Osteoblast (primary cell): ENCODE results near the gene MSX1. TPM values are rescaled to one million over a fixed set of nuclear protein-coding genes. Genes with fewer than 3 reads are reported as not detected.

Source experiments
- DNase-seq: peaks from one replicate; pipeline ENCODE4 v3.0.0; 2011; ENCODE audit warnings: low spot score, mixed read lengths; ENCODE audit not compliant: insufficient read length; ENCODE audit errors: missing footprints
- H2AFZ ChIP-seq: 2 replicates; pipeline ENCODE4 v1.6.0; 2011; ENCODE audit warnings: mild to moderate bottlenecking, low read length
- H3K27ac ChIP-seq: 2 replicates; pipeline ENCODE4 v1.5.1; 2011; ENCODE audit warnings: mild to moderate bottlenecking, low read depth, low read length, moderate library complexity
- H3K27me3 ChIP-seq: 2 replicates; pipeline ENCODE4 v1.6.0; 2012; ENCODE audit warnings: mild to moderate bottlenecking, control low read depth, inconsistent platforms, low read length, moderate library complexity; ENCODE audit not compliant: insufficient read depth
- H3K36me3 ChIP-seq: 2 replicates; pipeline ENCODE4 v1.5.1; 2011; ENCODE audit warnings: mild to moderate bottlenecking, low read length, control low read depth, moderate library complexity; ENCODE audit not compliant: insufficient read depth
- H3K4me1 ChIP-seq: 2 replicates; pipeline ENCODE4 v1.5.1; 2011; ENCODE audit warnings: mild to moderate bottlenecking, low read length, control low read depth, moderate library complexity; ENCODE audit not compliant: insufficient read depth
- H3K4me2 ChIP-seq: 2 replicates; pipeline ENCODE4 v1.6.0; 2011; ENCODE audit warnings: mild to moderate bottlenecking, low read length; ENCODE audit not compliant: insufficient read depth
- H3K4me3 ChIP-seq: fragments of 200-600 bp; sonication (generic); 3 replicates; pipeline ENCODE4 v1.5.1; 2012; ENCODE audit warnings: mild to moderate bottlenecking, low read length, inconsistent platforms; ENCODE audit not compliant: insufficient read depth
- H3K79me2 ChIP-seq: 2 replicates; pipeline ENCODE4 v1.6.0; 2012; ENCODE audit warnings: mild to moderate bottlenecking, low read length, control low read depth, inconsistent platforms; ENCODE audit not compliant: insufficient read depth
- H3K9me3 ChIP-seq: 2 replicates; pipeline ENCODE4 v1.5.1; 2011; ENCODE audit warnings: low read depth, low read length, control low read depth
- H4K20me1 ChIP-seq: 2 replicates; pipeline ENCODE4 v1.6.0; 2012; ENCODE audit warnings: mild to moderate bottlenecking, low read length, control low read depth; ENCODE audit not compliant: insufficient read depth
- total RNA-seq: library from RNA; depleted of rRNA; stranded (reverse); fragments of >200 nt; gene quantifications from 2 replicates; pipeline ENCODE4 v1.2.3, GENCODE V29; 2012
- TF ChIP-seq, protein P1 (sequence below): IDR thresholded peaks from 2 replicates; pipeline ENCODE4 v1.5.1; 2011; ENCODE audit warnings: mild to moderate bottlenecking, low read depth, low read length, moderate library complexity; ENCODE audit errors: extremely low read depth

MSX1 gene
- total RNA-seq, 1 donor: 2.9 TPM

DNA sequence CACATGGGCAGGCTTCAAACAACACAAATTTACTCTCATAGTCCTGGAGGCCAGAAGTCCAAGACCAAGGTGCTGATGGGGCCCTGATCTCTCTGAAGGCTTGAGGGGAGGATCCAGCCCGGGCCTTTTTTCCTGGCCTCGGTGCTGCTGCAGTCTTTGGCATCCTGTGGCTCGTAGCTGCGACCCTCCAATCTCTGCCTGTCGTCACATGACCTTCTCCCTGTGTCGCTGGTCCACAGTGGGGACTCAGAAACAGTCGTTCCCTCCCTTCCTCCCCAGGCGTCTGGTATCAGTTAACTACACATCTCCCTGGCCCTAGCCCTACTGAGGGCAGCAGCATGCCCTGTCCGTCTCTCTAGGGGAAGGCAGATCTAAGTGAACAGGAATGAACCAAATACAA is 19.1 kb upstream of the MSX1 start:
- Histone ChIP-seq H3K36me3 (no peaks in the 10 kb centered on the region), H3K27me3 (no peaks in the 10 kb centered on the region), H3K79me2 (no peaks in the 10 kb centered on the region), H3K4me2 (no peak overlapping the region), H3K4me1 (no peaks in the 10 kb centered on the region), H2AFZ (no peak overlapping the region), H3K9me3 (no peaks in the 10 kb centered on the region), H3K4me3 (no peak overlapping the region), H4K20me1 (no peaks in the 10 kb centered on the region), H3K27ac (no peak overlapping the region)
- no peak for DNase-seq
- TF ChIP-seq, protein P1, sequence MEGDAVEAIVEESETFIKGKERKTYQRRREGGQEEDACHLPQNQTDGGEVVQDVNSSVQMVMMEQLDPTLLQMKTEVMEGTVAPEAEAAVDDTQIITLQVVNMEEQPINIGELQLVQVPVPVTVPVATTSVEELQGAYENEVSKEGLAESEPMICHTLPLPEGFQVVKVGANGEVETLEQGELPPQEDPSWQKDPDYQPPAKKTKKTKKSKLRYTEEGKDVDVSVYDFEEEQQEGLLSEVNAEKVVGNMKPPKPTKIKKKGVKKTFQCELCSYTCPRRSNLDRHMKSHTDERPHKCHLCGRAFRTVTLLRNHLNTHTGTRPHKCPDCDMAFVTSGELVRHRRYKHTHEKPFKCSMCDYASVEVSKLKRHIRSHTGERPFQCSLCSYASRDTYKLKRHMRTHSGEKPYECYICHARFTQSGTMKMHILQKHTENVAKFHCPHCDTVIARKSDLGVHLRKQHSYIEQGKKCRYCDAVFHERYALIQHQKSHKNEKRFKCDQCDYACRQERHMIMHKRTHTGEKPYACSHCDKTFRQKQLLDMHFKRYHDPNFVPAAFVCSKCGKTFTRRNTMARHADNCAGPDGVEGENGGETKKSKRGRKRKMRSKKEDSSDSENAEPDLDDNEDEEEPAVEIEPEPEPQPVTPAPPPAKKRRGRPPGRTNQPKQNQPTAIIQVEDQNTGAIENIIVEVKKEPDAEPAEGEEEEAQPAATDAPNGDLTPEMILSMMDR: no peak

DNA sequence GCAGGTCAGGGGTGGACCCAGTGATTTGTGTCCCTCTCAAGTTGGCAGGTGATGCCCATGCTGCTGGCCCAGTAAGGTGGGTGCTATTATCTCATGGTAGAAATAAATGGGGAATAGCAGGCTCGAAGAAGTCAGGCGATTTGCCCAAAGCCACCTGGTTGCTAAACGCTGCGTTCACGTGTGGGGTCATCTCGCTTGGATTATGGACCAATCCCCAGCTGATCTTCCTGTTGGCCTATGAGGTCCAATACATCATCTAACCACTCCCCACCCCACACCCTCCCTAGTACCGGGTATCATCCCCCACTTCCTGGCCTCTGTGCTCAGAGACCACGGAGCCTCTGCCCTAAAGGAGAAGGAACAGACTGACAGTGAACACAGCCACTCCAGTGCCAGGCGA is 18.3 kb upstream of the MSX1 start:
- Histone ChIP-seq H3K4me2 (no peak overlapping the region), H4K20me1 (no peaks in the 10 kb centered on the region), H3K27me3 (no peaks in the 10 kb centered on the region), H3K4me3 (no peak overlapping the region), H3K27ac (no peak overlapping the region), H3K36me3 (no peaks in the 10 kb centered on the region), H3K9me3 (no peaks in the 10 kb centered on the region), H3K4me1 (no peaks in the 10 kb centered on the region), H2AFZ (no peak overlapping the region), H3K79me2 (no peaks in the 10 kb centered on the region)
- DNase-seq: no peak
- TF ChIP-seq, protein P1: no peak

DNA sequence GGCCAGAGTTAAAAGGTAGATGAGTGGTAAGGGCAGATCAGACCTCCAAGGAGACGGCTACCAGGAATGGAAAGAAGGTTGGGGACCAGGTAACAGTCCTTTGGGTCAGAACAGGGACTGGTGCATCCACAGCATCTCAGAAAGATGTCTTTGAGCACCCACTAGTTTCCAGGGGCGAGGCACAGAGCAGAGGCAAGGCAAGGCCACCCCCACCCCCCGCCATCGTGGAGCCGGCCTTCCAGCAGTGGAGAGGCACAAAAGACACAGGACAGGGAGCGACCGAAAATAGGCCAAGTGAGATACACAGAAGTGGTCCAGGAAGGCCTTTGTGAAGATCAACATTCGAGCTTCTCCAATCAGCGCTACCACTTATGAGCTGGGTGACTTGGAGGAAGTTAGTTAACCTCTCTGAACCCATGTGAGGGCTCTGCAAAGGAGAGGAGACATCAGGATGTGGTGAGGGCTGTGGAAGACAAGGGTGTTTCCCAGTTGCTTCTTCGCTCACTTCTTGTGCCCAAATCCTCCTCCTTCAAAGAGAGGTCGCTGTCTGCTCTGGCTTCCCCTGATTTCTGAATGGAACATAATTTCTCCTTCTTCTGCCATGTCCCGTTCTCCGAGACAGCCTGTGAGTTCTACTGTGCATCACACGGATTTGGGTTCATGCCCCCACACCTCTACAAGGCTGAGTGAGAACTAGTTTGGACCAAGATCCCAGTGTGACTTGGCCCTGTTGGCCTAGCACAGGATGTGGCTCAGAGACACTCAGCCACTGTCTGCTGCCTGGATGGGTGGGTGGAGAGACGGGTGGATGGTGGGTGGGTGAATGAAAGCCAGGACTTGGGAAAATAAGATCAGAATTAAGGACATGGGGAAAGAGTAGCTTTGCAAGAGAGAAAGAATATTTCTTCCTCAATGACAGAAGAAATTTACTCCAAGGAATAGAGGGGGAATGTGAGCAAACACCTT is 16.7 kb upstream of the MSX1 start:
- Histone ChIP-seq H3K79me2 (no peaks in the 10 kb centered on the region), H3K36me3 (no peaks in the 10 kb centered on the region), H2AFZ (no peak overlapping the region), H3K27me3 (no peaks in the 10 kb centered on the region), H3K4me3 (no peak overlapping the region), H3K9me3 (no peaks in the 10 kb centered on the region), H3K27ac (no peak overlapping the region), H3K4me2 (no peak overlapping the region), H3K4me1 (no peaks in the 10 kb centered on the region), H4K20me1 (no peaks in the 10 kb centered on the region)
- TF ChIP-seq, protein P1: no peak
- peak; percentile 58 for DNase-seq

DNA sequence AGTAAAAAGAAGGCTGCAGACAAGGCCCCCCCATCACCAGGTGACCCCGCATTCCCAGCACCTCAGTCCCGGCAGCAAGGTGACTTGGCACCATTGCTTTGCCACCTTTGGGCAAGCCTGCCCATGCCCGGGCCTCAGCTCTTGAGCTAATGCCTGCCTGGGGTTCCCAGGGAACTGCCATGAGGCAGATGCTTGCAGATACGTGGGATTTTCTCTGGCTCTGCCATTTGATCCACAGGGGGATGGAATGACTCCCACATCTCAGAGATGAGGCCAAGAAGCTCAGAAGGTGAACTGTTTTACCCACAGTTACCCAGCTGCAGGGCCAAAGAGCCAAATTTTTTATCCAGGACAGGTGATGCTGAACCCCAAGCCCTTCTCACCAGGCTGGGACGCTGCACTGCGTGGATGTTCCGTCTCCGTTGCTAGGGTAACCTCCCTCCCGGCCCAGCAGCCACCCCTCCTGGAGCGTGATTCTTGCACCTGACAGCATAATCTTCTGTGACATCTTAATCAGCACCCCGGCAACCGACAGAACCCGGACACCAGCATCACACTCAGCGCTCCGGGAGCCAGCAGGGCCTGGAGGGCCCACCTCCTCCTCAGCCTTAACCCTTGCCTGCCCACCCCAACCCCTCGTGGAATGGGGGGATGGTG is 15.7 kb upstream of the MSX1 start:
- no peak overlapping the region for H3K4me3 ChIP-seq
- H3K27ac ChIP-seq: no peak overlapping the region
- no peaks in the 10 kb centered on the region for H3K36me3 ChIP-seq
- H3K4me2 ChIP-seq: no peak overlapping the region
- no peaks in the 10 kb centered on the region for H3K9me3 ChIP-seq
- H3K4me1 ChIP-seq: no peaks in the 10 kb centered on the region
- no peaks in the 10 kb centered on the region for H3K27me3 ChIP-seq
- H4K20me1 ChIP-seq: no peaks in the 10 kb centered on the region
- no peaks in the 10 kb centered on the region for H3K79me2 ChIP-seq
- no peak overlapping the region for H2AFZ ChIP-seq
- TF ChIP-seq, protein P1: no peak
- DNase-seq: peak; percentile 65
